Measurements from ENCODE around the gene EVPL.
"Not testable (repeated sequence)": the region's sequence is repeated elsewhere in the genome, so short reads cannot be mapped to it uniquely, and the experiment has no call there.

The EVPL gene

GRCh38 chr17:75995385-75995925, 31.7 kb downstream of the EVPL start:
- no peak for DNase-seq

GRCh38 chr17:75994802-75995370, 32.2 kb downstream of the EVPL start:
- no peak for DNase-seq

- no peak for DNase-seq
These were observed 35.7 kb downstream of the EVPL start for GRCh38 chr17:75991396-75991795.

GRCh38 chr17:75987041-75987440, 40.1 kb downstream of the EVPL start:
- no peak for DNase-seq

- no peak for DNase-seq
These were observed 41.1 kb downstream of the EVPL start for GRCh38 chr17:75985986-75986385.

GRCh38 chr17:75983501-75984181, 43.5 kb downstream of the EVPL start:
- DNase-seq: no peak

GRCh38 chr17:75981019-75981615, 46.0 kb downstream of the EVPL start:
- no peak for DNase-seq

- no peak for DNase-seq
These were observed 46.7 kb downstream of the EVPL start for GRCh38 chr17:75980188-75981018.

GRCh38 chr17:75979705-75980187, 47.4 kb downstream of the EVPL start:
- no peak for DNase-seq

- DNase-seq: peak; percentile 94 to 96
These were observed 48.0 kb downstream of the EVPL start, which contains the start of the genes ACOX1 and TEN1 for GRCh38 chr17:75978938-75979704. ACOX1 (minus strand) TSS chr17:75979166; CDS start chr17:75979073, 93 bp downstream. TEN1 (plus strand) TSS chr17:75979240; CDS start chr17:75986193, 6,953 bp downstream.

GRCh38 chr17:75976175-75976848, 50.8 kb downstream of the EVPL start:
- DNase-seq: no peak

GRCh38 chr17:75975757-75976174, 51.3 kb downstream of the EVPL start:
- DNase-seq: no peak

- not testable (repeated sequence) for DNase-seq
These were observed 51.9 kb downstream of the EVPL start for GRCh38 chr17:75975187-75975586.

- no peak for DNase-seq
These were observed 56.5 kb downstream of the EVPL start for GRCh38 chr17:75970626-75971025.

- no peak for DNase-seq
These were observed 57.0 kb downstream of the EVPL start for GRCh38 chr17:75970011-75970523.

- DNase-seq: not testable (repeated sequence)
These were observed 58.1 kb downstream of the EVPL start for GRCh38 chr17:75969044-75969443.

GRCh38 chr17:75965468-75965867, 61.6 kb downstream of the EVPL start:
- no peak for DNase-seq

- no peak for DNase-seq
These were observed 67.1 kb downstream of the EVPL start for GRCh38 chr17:75959839-75960511.

- DNase-seq: no peak
These were observed 67.9 kb downstream of the EVPL start for GRCh38 chr17:75959051-75959838.
